ENCODE results near the gene AHNAK2. TPM values are rescaled to one million over a fixed set of nuclear protein-coding genes. Genes with fewer than 3 reads are reported as not detected.

Gene AHNAK2
- total and polyA plus RNA-seq, 2 of the 13 experiments (the other 11 are each of a cell fraction or from before 2014, with no cell fraction given): 0.11 to 0.18 TPM

GRCh38 chr14:104898195-104898558 is 80.0 kb downstream of the AHNAK2 start:
- intact Hi-C loops (cut with micrococcal nuclease; ENCODE audit: unreplicated experiment) (no loop called here), in situ Hi-C loops (cut with HindIII; ENCODE audit: extremely low pct_ligation_motif_present, low pct_unique_long_range_greater_than_20kb) (no loop called here)
- TF ChIP-seq HINFP (CRISPR knock-in tag; IDR thresholded peaks at IDR 0.05; ENCODE audit: low read depth) (no peak), NR0B2 (CRISPR knock-in tag; IDR thresholded peaks at IDR 0.05) (no peak), E2F5 (CRISPR knock-in tag; conservative IDR thresholded peaks at IDR 0.05) (no peak), ZNF432 (CRISPR knock-in tag; IDR thresholded peaks at IDR 0.05; ENCODE audit: borderline replicate concordance) (no peak), ZNF430 (CRISPR knock-in tag; IDR thresholded peaks at IDR 0.05) (no peak), MLX (CRISPR knock-in tag; IDR thresholded peaks at IDR 0.05) (no peak), ZNF350 (CRISPR knock-in tag; IDR thresholded peaks at IDR 0.05; ENCODE audit: borderline replicate concordance, low read depth) (no peak), NBN (conservative IDR thresholded peaks at IDR 0.05) (no peak), ZNF143 (CRISPR knock-in tag; IDR thresholded peaks at IDR 0.05) (no peak), GLI4 (CRISPR knock-in tag; IDR thresholded peaks at IDR 0.05; ENCODE audit: borderline replicate concordance) (no peak), ZBTB3 (CRISPR knock-in tag; IDR thresholded peaks at IDR 0.05; ENCODE audit: borderline replicate concordance, low read depth) (no peak)
- Histone ChIP-seq H2AFZ (ENCODE audit: low read length) (no peak overlapping the region), H3K27ac (ENCODE audit: extremely low read length, insufficient read depth, low read length) (no peak overlapping the region), H3K27me3 (ENCODE audit: control insufficient read depth in 1 of 2, insufficient read depth in 2 of 2, low read length in 2 of 2) (peaks cover 0 to 13% of the 10 kb centered on the region in 2 experiments; a peak in 4 of 5 replicates), H3K9me3 (ENCODE audit: low read length) (no peaks in the 10 kb centered on the region), H3K9ac (ENCODE audit: insufficient read depth, low read depth, low read length) (no peak overlapping the region), H3K4me3 (replicated peaks in 1 of 3; ENCODE audit: insufficient read depth in 1 of 3, low read depth in 2 of 3, low read length in 3 of 3) (no peak overlapping the region), H4K20me1 (ENCODE audit: insufficient read depth, low read length) (no peaks in the 10 kb centered on the region), H3K79me2 (ENCODE audit: insufficient read depth, low read length) (no peaks in the 10 kb centered on the region), H3K4me2 (ENCODE audit: low read depth, low read length) (no peak overlapping the region), H3K36me3 (replicated peaks in 1 of 2; ENCODE audit: control insufficient read depth in 1 of 2, insufficient read depth in 2 of 2, low read length in 2 of 2) (no peaks in the 10 kb centered on the region), H3K4me1 (ENCODE audit: insufficient read depth, low read length) (peaks cover 9% of the 10 kb centered on the region; the same call in 1 of the 2 replicates)
- ChIA-PET POLR2A (no interaction called here), CTCF (ENCODE audit: low intra/inter-chr PET ratio, low total read pairs) (no interaction called here)
- DNase-seq (ENCODE audit: low spot score) (no peak), FAIRE-seq (no peak), ATAC-seq (no peak)
- no TSS peak for BruUV-seq (replicated peaks)
- 78% methylated on average over 7 of the region's 7 CpGs for WGBS (ENCODE audit: low lambda C conversion rate)
